Measurements from ENCODE around the gene MED13L.
"Not testable (repeated sequence)": the region's sequence is repeated elsewhere in the genome, so short reads cannot be mapped to it uniquely, and the experiment has no call there.

MED13L gene

DNA sequence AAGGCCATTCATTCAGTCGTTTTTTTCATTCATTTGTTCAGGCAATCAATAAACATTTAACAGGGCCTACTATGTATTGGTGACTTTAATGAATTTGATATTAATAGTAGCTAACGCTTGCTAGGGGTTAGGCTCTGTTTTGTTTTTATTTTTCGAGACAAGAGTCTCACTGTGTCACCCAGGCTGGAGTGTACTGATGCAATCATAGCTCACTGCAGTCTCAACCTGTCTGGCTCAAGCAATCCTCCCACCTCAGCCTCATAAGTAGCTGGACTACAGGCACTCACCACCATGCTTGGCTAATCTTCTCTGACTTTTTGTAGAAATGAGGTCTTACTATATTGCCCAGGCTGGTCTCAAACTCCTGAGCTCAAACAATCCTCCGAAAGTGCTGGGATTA, 25.6 kb upstream of the MED13L start:
- DNase-seq, result no peak

DNA sequence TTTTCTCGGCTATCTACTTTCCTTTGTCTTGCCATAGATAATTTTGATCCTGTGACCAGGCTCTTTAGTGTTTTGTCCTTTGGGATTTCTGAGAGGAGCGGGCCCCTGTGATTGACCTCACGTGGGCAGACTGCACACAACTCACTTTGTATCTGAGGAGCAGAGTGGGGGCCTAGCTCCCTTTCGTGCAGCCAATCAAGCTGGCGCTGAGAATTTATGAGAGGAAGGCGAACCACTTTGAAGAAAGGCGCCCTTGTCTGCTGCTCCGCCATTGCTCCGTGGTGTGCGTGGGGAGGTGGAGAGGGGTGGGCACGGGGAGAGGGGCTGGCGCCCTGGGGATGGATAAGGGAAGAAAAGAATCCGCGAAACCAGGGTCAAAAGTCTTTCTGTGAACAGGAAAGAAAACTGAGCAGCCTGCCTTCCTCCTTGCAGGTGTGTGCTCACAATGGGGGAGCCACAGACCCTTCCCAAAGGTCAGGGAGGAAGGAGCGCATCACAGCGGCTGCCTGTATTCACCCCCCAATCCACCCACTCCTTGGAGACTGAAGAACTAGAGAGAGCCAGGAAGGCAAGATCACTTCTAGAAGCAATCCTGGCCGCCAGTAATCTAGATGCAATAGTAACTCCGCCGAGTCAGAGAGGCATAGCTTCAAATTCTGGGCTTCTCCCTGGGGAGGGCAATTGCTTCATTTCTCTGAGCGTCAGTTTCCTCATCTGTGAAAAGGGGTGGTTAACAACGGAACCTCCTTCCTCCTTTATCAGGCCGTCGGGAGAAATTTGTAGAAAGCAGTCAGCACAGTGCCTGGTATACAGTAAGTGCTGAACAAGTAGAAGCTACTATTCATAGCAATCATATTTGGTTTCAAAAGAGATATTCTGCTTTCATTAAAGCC, 24.9 kb upstream of the MED13L start:
- no peak for DNase-seq

DNA sequence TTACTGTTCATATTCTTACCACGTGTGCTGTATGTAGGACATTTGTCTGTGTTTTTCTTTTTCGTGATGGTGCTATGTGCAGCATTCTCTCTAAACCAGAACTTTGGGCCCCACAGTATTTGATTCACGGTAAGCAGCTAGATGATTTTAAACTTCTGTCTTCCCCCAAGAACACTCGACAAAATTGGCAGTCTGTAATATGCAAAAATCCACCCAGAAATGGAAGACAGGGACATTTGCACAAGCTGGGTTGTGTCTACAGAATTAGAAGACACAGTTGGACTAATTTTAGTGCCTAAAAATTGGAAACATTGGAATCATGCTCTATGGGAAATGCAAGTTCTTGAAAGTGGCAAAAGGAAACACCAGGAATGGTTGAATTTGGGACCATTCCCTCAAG, 24.1 kb upstream of the MED13L start:
- no peak for DNase-seq

DNA sequence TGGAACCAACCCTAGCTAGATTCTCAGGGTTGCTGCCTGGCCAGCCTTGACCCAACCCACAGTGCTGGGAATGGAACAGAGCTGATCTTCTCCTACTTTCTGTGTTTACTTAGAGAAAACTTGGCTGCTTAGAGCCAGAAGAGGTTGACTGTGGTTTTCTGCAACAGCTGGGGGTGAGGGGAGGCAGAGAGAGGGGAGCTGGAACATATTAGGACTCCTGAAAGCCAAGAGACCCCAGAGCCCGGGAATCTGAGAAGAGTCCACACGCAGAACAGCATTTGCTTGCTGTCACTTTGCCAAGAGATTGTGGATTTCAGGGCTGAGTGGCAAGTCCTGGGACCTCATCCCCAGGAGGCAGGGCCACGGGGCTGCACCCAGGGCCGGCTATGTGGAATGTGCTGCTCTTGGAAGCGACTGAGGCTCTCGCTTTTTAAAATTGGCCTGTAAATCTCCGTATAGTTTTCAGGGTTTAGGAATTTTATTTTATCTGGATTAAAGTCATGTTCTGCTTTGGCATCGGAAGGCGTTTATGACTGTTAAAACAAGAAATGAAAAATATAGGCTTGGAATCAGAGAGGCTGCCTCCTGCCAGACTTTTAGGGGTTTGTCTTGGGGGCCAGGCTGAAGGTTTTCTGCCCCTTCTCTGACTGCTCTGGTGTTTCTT, 22.3 kb upstream of the MED13L start:
- DNase-seq, result no peak

DNA sequence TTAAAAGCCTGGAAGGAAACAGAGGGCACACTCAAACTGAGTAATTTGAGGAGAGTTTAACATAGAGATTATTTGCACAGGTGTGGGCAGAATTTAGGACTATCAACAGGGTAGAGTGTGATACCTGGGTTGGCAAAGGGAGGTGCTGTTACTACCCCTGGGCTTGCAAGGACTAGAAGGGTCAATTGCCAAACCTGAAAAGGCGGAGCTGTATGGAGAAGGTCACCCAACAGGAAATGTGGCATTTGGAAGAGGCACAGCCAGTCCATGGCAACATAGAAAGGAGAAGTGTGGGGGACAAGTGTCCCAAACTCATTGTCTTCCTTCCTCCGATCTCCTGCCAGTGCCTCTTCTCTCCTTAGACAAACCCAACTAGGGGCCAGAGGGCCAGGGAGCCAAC, 21.6 kb upstream of the MED13L start:
- DNase-seq, result no peak

DNA sequence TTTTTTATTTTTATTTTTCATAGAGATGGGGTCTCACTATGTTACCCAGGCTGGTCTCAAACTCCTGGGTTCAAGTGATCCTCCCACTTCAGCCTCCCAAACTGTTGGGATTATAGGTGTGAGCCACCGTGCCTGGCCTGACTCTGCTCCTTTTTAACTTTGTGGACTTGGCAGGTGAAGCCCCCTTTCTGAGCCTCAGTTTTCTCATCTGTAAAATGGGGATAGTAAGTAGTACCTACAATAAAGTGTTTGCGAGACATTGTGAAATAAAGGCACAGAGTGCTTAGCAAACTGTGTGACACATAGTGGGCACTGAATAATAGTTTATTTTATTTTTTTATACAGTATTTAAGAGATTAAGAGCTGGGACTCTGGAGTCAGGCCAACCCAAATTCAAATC, 21.1 kb upstream of the MED13L start:
- DNase-seq, result no peak

DNA sequence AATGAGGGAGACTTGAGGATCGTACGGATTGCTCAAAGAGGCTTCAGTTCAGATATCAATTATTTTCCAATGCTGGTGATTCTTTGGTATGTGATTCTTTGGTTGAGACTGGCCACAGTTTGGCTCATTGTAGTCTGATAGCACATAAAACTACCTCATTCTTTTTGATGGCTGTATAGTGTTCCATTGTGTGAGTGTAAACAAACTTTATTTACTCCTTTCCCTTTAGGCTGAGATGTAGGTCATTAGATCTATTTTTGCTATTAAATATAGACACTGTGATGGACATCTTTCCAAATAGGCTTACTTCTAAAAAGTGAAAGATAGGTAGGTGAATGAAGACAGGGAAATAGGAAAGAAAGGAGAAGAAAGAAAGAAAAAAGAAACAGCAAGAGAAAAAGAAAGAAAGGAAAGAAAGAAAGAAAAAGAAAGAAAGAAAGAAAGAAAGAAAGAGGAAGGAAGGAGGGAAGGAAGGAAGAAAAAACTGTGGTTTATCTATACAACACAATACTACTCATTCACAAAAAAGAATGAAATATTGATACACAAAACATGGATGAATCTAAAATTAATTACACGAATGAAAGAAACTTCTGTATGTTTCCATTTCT, 19.8 kb upstream of the MED13L start:
- DNase-seq, result no peak

DNA sequence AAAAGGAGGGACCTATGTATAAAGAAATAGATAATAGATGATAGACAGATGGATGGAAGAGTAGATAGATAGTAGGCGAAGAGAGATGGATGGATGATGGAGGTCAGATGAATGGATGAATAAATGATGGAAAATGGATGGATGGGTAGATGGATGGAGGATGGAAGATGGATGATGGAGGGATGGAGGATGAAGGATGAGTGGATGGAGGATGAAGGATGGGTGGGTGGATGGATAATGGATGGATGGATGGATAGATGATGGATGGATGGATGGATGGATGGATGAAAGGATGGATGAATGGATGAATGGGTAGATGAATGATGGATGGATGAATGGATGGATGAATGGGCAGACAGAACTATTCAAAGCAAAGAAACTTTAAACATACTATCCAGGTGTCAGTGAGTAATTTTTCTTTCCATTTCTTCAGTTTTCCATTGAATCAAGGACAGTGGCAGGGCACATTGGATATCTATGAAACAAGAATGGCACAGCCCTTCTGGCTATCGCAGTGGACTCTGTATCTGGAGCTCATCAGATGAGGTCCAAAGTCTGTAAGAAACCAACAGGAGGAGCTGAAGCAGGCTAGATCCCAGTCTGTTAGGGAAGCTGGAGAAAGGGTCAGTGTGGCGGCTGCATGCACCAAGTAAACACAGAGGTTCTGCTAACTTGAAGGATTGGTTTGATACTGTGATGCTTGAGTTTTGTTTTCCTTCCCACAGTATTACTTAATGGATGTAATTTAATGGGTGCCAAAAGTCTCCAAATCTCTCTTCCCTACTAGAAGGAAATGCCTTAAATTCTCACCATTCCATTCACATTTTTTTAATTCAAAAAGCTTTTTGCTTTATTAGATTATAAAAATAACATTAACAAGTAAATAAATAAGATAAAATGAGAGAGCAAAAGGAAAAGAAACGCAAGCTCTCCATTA, 18.1 kb upstream of the MED13L start:
- no peak for DNase-seq

DNA sequence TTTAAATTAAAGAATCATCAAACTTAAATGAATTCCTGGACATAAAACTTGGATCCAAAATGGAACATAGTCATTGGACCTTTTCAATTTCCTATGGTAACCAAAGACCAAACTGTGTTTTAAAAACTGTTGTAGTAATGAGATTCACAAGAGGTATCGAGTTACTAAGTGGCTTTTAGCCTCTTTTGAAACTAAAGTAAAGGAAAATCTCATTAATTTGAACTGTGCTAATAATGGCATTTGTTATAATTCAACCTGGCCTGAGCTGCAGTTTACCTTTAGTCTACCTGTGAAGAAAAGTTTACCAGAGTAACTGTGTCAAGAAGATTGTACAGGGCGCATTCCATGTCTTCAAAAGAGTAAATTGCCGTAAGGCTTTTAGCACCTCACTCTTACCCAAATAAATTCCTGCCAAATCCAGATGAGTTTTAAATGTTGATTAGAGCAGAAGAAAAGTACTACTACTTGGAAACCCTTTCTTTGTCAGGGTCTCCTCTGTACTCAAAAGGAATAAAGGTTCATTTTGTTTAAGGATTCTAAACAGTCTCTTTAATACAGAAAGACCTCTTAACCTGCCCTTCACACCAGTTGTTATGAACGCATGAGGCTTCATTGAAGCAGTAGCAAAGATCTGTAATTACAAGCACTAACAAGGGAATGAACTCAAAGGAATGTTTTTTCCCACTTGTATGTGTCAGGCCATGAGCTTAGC, 17.1 kb upstream of the MED13L start:
- DNase-seq, result no peak

DNA sequence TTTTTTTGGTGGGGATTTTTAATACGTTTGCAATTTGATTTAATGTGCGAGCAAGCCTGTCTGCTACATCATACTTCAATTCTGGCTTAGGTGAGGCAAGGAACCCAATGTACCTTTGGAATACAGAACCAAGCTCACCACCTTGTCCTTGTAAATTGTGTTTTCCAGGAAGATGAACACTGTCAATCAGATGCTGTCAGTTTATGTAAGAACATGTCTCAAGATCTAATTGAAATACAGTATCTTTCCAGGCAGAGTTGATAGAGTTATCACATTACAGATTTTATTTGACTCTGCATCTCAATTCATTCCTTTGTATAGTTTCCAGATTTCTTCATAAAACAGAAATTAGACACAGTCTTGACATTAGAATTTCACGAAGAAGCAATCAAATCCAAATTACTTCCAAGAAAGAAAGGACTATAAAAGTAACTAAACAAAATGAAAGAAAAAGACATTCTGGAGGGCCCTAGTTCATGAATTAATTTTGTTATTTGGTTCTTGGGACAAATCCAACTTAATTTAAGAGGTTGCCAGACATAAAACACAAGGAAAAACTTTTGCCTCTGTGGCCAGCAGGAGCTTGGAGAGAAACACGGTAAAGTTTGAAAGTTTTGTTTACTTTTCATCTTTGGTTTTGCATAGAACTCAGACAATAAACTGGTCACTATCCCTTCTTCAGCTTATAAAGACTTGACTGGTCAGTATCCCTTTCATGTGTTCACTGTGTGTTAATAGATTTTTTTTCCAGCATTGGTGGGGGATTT, 16.4 kb upstream of the MED13L start:
- DNase-seq, result no peak

DNA sequence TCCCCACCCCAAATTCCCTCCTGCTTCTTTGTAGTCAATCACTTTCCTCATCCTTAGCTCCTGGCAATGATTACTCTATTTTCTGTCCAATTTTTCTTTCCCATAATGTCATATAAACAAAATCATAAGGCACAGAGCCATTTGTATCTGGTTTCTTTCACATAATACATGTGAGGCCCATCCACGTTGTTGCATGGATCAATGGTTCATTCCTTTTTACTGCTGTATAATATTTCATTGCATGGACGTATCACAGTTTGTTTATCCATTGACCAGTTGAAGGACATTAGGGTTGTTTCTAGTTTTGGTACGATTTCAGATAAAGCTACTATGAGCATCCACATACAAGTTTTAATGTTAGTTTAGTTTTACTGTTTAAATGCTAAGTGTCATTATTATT, 13.7 kb upstream of the MED13L start:
- no peak for DNase-seq

DNA sequence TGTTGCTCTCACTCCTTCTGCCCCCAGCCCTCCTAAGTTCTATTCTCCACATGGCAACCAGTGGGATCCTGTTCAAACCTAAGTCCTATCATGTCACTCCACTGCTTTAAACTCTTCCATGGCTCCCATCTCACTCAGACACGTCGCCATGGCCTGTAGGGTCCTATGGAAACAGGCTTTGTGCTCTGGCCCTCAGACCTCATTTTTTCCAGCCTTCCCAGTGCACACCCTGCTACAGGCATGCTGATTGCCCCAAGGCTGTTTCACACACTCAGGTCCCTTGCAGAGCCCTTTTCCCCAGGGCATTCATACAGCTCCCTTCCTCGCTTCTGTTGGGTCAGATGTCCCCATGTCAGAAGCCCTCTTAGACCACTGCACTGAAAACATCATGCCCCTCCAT, 11.2 kb upstream of the MED13L start:
- DNase-seq, result no peak

DNA sequence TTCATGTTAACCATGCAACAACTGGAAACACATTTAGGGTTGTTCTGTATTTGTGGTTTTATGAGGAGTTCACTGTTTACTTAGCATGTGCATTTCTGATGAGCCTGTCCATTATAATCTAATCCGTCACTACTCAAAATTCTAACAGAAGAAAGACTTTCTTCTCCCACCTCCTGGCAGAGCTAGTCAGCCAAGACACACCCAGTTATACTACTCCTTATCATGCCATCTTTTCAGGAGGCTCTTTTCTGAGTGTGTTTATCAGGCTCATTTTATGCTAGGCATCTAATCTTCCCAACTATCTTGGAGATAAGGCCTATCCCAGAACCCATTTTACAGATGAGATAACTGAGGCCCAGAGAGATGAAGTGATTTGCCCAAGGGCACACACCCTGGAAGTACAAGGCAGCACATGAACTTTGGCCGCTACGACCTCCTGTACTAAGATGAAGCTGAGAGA, 10.4 kb upstream of the MED13L start:
- DNase-seq, result no peak

DNA sequence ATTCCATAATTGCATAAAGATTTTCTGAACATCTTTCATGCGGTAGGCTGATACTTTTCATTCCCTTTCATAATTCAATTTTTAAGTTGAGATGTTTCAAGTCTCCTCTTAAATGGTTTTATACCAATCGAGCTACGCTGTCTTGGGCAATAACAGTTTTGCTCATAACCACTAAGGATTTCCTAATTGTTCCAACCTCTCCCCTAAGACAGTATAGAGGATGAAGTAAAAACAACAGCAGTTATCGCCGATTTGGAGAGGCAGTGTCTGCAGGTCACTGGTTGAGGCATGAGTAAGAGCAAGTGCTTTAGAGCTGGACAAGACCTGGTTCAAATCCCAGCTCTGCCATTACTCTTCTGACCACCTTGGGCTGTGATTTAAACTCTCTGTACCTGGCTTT, 6.9 kb upstream of the MED13L start:
- DNase-seq, result no peak

DNA sequence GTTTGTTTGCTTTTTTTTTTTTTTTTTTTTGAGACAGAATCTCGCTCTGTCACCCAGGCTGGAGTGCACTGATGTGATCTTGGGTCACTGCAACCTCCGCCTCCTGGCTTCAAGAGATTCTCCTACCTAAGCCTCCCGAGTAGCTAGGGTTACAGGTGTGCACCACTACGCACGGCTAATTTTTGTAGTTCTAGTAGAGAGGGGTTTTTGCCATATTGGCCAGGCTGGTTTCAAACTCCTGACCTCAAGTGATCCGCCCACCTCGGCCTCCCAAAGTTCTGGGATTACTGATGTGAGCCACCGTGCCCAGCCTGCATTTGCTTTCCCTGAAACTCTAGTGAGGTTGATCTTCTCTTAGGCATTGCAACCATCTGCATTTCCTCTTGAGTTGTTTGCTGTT, 6.4 kb upstream of the MED13L start:
- not testable (repeated sequence) for DNase-seq

DNA sequence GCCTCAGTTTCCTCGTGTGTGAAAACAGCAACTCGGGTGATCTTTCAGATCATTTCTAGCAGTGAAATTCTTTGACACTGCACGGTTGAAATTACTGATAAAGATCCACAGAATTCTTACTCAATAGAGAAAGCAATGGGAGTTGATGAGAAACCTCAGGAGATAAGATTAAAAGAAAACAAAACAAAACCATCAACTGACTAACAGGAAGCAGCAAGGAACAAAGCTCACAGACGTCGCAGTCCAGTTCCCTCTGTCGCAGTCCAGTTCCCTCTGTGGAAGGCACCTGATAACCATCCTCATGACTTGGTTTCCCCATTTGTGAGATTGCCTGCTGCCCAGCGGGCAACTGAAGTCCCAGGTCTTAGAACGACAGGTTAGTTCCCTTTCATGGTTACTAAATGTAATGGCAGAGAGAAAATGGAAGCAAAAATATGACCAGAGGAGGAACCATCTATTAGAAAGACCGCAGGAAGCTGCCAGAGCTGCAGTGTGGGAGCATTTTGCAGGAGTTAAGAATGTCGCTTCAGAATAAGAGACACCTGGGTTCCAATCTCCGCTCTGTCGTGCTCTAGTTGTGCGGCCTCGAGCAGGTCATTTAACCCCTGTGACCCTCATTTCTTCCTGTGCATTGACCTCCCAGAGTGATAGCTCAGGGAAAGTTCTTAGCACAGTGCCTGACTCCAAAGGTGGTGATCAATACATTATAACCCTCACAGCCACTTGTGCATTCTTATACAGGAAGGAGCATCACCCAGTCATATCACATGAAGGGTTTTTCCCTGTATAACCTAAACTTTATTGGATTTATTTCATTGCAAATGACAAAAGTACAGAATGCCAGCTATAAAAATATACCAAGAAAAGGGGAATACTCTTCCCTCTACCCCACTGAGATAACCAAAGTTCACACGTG, 5.1 kb upstream of the MED13L start:
- no peak for DNase-seq

DNA sequence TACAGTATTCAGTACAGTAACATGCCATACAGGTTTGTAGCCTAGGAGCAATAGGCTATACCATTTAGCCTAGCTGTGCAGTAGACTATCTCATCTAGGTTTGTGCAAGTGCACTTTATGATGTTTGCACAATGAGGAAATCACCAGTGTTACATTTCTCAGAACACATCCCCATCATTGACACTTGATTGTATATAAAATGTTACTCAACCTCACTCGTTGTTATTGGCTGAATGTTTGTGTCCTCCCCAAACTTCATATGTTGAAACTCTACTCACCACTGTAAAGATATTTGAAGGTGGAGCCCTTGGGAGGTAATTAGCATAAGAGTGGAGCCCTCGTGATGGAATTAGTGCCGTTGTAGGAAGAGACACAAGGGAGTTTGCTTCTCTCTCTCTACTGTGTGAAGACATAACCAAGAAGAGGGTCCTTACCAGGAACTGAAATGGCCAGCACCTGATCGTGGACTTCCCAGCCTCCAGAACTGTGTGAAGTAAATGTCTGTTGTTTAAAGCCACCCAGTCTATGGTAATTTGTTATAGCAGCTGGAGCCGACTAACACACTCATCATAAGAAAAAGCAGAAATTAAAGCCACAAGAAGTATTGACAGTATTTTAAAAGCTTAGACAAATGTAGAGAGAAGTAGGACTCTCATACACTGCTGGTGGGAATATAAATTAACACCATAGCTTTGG, 3.2 kb upstream of the MED13L start:
- no peak for DNase-seq

DNA sequence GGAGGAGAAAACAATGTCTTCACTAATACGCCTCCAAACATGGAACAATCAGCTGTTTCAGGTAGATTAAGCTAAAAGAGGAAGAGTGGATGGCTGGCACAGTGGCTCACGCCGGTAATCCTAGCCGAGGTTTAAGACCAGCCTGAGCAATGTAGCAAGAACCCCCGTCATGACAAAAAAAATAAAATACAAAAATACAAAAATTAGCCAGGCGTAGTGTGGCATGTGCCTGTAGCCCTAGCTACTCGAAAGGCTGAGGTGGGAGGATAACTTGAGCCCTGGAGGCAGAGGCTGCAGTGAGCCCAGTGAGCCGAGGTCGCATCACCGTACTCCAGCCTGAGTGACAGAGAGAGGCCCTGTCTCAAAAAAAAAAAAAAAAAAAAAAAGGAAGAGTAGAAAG, 1.2 kb upstream of the MED13L start:
- DNase-seq, result no peak

DNA sequence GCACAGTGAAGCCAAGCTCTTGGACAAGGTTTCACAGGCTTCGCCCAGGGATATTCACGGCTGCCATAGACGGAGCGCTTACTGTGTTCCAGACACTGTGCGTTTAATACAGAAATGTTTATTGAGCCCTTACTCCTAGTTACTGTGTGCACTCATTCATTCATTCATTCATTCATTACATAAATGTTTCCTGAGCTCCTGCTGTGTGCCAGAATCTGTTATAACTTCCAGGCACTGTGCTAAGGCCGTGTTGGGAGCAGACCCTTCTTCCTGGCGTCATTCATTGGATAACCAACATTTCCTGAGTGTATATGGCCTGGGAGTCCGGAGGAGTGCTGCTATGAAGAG, 760 bp upstream of the MED13L start:
- DNase-seq, result no peak

Data from activated CD4-positive, alpha-beta T cell treated with anti-CD3 and anti-CD28 coated beads for 48 hours (primary cell).